Stimulated activated CD4-positive, alpha-beta T cell treated with anti-CD3 and anti-CD28 coated beads, Interleukin-2, amount 100 ng/mL, for 24 hours (primary cell): Measurements from ENCODE around the gene CAMTA1.

Experiments used
- DNase-seq, 2 donors: peaks; one replicate each; pipeline ENCODE4 v3.0.0-alpha.2; 2020

Gene CAMTA1

DNA sequence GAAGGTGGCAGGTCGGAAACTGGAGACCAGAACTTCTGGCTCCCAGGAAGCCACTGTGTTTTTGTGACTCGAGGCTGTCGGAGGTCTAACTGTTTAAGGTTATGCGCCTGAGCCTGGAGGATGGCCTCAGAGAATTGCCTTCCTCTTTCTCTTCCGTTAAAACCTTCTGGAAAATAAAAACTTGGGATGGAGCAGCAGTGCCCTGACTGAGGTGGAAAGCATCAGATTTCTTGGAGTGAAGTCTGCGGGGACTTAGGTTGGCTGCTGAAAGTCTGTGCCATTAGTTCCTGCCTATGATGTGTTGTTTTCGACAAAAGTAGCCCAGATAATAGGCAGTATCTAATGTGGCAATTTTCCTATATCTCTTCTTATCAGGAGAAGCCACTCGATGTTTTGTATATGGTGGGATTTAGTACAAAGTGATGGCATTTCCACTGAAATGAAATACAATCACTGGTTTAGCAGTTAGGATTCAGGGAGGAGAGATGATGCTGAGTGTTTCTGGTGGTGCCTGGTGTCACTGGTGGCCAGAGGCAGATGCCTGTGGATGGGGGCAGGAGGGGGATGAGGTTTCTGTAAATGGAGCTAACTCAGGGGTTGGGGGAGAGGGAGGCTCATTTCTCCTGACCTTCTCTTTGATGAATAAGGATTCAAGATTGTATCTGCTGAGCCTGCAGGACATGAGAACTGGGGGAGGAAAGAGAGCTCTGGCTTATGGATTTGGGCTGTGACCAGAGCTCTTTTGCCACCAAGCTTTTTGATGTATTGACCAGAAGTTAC, 150.8 kb downstream of the CAMTA1 start:
- DNase-seq, result no peak

DNA sequence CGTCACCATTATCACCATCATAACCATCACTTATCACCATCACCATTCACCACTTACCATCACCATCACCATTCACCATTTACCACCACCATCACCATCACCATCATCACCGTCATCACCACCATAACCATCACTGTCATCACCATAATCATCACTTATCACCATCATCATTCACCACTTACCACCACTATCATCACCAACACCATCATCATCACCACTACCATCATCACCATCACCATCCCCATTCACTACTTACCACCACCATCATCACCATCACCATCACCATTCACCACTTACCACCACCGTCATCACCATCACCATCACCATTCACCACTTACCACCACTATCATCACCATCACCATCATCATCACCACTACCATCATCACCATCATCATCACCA, 151.8 kb downstream of the CAMTA1 start:
- DNase-seq, result no peak

DNA sequence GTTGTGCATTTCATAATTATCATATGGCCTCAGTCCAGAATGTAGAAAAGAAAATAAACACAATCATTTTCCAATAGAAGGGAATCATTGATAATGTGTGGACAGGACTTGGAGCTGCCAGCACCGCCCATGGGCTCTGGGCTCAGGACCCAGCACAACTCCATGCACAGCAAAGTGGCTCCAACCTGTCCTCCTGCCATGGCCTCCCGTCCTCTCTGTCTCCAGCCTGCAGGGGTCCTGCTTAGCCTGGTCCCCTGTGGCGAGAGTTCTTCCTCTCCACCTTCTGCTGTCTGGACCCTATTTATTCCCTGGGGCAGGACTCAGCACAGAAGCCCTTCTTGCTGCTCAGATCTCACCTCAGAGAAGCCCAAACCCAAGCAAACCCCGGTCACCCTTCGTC, 154.1 kb downstream of the CAMTA1 start:
- no peak for DNase-seq

DNA sequence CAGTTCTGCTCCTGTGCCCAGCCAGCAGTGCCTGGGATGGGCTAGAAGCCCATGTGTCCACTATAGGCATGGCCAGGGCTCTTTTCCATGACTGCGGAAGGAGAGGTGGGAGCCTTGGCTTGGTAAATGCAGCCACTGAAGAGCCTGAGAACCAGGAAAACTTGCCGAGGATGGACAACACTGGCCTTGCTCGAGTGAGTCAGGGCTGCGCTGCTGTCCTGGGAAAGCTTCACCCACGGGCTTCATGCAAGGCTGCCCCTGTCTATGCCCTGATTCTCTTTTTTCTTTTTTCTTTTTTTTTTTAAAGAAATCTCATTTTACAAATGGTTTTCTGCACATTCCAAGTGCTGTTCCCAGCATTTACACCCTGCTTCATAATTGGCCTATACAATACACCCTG, 156.5 kb downstream of the CAMTA1 start:
- no peak for DNase-seq

DNA sequence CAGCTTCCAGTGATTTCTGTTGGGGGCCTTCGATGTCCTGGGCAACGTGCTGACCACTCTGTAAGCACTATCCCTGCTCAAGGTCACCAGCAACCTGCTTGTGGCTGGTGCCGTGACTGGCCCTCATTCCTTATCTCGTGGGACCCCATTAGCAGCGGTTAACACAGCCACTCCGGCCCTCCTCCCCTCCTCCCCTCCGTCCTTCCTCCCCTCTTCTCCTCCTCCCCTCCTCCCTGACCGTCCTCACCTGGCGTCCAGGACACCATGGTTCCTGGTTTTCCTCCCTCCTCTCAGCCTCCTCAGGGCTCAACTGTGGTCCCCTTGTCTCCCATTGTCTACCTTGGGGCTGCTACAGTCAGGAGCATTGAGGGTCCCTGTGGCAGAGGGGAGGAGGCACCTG, 157.7 kb downstream of the CAMTA1 start:
- no peak for DNase-seq

DNA sequence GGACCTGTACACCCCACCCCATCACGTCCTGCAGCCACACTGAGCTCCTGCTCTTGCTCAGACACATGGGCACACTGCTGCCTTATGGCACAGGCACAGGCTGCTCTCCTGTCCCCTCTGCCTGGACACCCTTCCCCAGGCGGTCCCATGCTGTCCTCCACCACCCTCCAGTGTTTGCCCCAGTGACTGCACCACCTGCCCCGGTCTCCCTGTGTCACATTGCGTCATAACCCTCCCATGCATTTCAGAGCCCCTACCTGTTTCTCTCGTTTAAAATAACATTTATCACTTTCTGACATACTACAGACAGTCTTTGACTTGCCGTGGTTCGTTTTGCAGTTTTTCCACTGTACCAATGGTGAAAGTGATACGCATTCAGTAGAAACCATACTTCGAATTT, 159.2 kb downstream of the CAMTA1 start:
- DNase-seq, result no peak

DNA sequence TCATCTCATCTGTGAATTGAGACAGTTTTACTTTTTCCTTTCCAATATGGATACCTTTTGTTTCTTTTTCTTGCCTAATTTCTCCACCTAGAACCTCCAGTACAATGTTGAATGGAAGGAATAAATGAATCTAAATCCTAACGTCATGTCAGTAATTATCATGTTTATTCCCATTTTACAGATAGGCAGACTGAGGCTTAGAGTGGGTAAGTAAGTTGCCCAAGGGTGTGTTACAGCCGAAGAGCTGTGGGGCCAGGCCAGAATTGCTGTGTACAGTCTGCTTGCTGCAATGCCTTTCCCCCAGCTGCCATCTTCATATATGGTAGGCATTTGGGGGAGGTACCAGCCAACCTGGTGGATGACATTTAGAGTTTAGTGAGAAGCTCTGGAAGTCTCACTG, 162.7 kb downstream of the CAMTA1 start:
- no peak for DNase-seq

DNA sequence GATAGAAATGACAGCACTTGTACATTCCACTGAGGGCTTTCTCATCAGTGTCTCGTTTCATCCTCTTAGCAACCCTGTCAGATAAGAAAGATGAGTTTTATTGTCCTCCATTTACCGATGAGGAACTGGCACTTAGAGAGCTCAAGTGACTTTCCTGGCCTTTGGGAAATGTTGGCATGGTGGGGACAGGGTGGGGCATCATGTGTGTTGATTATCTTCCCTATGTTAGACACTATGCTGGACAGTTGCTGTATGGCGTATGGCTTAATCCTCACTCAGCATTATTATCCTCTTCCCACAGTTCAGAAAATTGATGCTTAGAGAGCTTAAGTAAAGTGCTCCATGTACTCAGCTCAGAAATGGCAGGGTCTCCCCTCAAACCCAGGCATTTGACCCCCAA, 163.2 kb downstream of the CAMTA1 start:
- DNase-seq, result no peak

DNA sequence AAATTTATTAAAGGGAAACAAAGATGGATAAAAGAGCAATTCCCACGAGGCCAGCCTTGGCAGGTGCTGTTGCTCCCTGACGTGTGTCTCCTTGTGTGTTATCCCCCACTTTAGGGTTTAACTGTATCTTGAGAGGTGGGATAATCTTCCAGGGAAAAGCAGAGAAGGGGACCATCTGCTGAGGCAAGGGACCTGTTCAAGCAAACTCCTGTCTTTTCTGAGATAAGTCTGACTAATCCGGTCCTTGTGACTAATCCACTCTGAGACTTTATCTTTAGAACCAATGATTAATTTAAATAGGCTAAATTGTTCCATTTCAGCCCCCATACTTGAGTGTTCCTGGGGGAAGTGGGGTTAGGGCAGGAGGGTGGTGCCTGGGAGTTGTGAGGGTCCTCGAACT, 163.6 kb downstream of the CAMTA1 start:
- DNase-seq, result no peak

DNA sequence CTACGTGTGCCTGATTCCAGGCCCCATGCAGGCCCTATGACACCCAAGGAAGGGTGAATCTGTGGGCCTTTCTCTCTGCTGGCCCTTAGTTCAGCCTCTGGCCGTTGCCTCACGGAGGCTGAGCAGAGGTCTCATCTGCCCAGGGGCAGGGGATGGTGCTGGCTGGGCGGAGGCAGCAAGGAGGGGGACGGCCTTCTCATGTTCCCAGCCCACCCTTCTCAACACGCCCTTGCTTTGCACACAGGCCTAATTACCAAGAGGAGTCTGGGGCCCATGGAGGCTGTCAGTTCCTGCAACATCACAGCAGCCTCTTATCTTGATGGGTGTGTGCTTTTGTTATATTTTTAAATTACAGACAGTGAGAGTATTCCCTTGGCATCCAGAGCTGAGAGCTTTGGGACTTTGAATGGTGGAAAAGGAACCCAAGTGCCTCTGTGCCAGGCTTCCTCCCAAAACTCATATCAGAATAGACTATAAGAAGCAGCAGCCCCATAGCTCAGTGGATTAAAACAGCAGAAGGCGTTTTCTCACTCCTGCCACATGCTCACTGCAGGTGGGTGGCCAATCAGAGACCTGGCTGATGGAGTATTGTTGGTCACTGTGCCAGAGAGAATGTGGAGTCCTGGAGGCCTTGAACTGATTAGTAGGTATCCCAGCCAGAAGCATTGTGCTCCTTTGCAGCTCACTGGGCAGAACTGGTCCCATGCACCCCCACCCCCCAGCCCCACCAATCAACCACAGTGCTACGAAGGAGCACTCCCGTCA, 164.9 kb downstream of the CAMTA1 start:
- DNase-seq, result no peak

DNA sequence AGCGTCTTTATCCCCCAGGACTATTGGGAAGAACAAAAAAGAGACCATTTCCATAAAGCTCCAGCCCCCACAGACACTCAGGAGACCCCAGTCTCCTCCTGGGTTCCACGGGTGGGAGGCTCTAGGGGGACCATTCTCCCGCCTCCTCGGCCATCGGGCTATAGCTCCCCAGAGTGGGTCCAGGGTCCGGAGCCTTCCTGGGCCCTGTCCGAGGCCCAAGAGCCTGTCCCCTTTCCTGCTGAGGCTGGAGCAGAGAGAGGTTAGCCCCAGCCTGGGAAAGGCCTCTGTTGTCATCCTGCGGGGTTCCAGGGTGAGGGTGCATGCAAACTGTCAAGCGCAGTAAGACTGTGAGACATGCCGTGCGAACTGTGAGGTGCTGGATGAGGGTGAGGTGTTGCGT, 166.3 kb downstream of the CAMTA1 start:
- DNase-seq, result no peak

DNA sequence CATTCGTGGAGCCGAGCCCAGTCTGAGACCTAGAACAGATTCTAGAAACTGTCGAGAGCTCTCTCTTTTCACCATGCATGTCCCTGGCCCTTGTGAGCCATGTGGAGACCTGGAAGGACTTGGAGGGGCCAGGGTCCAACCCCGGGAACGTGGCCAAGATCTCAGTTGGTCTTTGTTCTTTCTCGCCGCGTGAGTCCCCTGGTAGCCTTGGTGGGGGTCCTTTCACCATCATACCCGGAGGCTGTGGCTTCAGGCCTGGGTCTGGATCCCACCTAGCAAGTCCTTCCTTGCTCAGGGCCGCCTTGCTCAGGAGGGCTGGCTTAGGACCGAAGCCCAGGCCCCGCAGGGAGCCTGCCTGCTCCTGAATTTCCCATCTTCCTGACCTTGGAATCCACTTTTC, 168.0 kb downstream of the CAMTA1 start:
- DNase-seq, result no peak

DNA sequence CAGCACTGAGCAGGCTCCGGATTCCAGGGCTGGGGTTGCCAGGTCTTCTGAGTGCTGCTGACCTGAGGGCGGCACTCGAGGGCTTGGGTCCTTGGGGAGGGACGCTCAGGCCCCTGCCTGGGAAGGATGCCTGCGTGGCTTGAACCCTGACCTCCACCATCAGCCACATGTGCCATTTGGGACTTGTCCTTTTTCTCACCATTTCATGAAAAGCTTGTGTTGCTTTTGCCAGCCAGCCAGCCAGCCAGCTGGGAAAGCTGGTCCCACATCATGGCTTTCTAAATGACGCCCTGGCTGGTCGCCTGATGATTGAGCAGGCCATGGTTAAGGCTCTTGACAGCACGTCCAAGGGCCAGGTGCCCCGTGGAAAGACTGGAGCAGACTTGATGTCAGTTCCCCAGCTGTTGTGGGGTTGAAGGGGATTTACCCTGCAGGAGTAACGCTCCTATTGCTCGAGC, 168.7 kb downstream of the CAMTA1 start:
- DNase-seq, result no peak

DNA sequence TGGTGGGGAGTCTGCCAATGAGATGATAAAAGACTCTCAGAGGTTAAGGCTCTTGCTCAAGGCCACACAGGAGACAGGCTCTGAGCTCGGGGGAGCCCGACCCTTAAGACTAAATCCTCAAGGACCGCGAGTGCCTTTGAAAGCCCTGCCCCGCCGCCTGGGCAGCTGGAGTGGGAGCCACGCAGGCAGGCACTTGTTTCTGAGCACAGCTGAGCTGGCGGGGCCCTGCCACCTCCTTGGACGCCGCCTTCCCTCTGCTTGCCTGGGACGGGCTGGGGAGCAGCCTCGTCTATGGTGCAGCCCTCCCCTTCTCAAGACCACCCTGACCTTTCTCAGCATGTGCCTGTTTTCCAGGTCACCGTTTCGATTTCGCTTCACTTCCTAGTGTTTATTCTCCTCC, 169.3 kb downstream of the CAMTA1 start:
- no peak for DNase-seq

DNA sequence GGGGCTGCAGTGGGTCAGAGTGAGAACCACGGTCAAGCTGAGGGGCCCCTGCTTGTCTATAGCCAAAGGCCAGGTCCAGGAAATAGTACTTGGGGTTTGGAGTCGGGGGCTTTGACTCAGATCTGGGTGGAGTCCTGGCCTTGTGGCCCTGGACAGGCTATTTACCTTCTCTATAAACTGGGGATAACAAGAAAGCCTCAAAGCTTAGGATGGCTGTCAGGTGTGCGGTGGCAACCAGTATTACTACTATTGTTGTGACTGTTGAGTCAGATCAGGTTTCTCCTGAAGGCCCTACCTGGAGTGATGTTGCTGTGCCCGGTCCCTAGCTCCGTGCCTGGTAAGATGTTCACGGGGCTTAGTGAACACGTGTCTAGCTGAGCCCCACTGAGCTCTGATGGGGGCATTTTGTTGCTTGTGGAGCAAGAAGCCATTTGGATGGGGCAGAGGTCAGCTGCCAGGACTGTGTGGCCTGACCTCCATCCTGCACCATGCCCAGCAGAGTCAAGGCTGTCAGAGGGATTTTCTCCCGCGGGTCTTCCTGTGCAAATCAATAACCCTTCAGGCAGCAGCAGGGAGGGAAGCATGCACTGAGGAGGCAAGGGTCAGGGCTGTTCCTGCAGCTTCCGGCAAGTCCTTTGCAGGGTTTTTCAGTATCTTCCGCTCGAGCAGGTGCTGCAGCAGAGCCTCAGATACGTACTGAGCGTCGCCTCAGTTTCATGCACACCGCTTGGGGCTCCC, 170.3 kb downstream of the CAMTA1 start:
- no peak for DNase-seq

DNA sequence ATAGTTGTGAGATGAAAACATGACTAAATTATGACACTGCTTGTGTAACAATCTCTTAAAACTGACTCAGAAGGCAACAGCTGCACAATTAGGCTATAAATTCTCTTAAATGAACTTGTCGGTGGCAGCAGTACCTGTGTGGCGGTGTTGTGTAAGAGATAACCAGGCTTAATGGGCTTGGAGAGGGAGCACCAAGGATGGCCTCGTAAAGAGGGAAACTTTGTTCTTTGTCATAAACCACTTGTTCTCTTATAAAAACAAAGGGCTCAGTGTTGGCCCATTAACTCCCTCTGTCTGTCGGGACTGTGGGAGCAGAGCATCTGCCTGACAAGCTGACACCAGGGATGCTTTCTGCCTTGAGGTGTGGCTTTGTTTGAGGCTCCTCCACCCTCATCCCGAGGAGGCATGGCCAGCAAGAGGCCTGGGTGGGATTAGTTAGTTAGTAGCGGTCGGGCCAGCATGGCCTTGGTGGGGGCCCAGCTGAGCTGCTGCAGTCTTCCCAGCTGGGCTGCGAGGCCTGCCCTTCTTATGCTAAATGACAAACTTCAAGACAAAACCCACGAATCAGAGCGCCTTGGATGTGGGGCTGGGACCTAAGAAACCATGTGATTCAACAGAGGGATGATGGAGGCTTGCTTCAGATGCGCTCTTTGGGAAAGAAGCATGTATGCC, 171.4 kb downstream of the CAMTA1 start:
- no peak for DNase-seq

DNA sequence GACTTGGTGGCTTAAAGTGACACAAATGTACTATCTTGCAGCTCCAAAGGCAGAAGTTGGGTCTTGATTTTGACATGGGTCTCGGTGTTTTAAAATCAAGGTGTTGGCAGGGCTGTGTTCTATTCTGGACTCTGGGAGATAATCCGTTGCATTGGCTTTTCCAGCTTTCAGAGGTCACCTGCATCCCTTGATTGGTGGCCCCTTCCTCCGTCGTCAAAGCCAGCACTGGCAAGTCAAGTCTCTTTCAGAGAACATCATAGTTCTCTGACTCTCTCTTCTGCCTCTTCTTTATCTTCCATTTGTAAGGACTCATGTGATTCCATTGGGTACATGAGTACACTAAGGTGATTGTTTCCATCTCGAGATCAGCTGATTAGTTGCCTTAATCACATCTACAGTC, 172.1 kb downstream of the CAMTA1 start:
- DNase-seq, result no peak

DNA sequence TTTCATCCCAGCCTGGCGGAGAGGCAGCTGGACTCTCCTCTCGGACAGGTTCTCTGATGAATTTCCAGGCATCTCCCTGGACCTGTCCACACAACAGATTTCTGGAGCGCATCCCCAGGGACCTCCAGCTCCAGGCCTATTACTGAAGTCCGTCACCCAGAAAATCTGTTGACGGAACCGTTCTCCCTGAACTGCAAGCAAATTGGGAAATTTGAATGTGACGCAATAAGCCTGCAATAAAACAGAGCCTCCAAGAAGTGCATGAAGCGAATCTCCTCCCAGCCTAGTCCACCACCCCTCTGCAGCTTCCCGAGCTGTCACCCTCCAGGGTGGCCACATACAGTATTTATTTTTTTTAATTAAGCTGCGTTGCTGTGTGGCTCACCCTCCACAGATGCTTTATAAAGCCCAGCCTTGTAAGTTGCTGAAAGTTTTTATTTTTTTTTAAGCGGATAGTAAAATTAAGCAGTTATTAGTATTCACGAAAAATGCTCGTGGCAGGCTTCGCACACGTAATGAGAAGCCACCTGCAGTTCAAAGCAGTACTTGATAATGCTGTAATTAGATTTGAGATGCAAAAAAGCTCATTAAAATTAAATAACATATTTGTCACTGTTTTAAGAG, 173.3 kb downstream of the CAMTA1 start:
- no peak for DNase-seq

DNA sequence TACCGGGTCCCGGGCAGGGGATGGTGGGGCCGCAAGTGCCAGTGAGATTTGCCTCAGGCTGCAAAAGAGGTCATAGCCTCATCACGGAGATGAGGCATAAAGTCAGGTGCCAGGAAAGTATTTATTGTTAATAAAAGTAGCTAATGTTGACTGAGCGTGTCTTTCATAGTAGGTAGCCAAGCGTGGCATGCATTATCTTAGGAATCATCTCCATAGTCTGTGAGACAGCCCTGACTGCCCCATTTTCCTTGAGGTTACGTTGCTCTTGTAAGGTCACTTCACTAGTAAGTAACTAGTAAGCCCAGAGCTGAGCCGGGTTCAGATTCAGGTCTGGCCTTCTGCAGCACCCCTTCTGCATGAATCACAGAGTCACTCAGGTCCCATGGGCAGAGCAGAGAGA, 174.2 kb downstream of the CAMTA1 start:
- DNase-seq, result no peak

DNA sequence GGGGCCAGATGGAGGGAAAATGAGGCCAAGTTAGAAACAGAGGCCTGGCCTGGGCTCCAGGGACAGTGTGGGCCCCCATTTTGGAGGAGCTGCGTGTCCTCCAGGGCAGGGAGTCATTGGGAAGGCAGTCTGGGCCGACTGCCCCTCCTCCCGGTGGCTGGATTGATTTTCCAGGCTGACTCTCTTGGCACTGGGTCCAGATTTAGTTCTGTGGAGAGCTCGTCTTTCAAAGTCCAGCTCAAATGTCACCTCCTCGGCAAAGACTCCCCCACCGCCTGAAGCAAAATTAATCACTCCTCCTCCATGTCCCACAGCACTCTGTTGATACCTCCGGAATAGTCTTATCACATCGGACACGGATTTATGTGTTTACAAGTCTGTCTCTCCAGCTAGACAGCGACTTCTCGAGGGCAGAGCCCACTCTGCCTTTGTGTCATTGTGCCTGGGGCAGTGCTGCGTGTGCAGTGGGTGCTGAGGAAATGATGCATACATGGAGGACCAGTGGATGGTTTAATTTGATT, 175.1 kb downstream of the CAMTA1 start:
- no peak for DNase-seq

DNA sequence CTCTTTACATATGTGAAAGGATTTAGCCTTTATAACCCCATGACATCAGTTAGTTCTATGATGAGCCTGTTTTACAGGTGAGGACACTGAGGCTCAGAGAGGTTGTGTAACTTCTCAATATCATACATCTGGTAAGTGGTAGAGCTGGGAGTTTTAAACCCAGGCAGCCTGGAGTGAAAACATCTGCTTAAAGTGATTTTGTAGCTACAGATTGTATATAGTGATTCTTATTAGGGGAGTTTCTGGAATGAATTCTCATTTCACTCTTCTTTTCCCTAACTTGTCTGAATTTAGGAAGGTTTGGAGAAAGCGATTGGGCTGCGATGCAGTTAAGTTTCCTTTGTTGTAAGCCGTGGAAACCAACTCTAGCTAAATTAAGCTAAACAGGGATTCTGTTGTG, 175.6 kb downstream of the CAMTA1 start:
- DNase-seq, result no peak

DNA sequence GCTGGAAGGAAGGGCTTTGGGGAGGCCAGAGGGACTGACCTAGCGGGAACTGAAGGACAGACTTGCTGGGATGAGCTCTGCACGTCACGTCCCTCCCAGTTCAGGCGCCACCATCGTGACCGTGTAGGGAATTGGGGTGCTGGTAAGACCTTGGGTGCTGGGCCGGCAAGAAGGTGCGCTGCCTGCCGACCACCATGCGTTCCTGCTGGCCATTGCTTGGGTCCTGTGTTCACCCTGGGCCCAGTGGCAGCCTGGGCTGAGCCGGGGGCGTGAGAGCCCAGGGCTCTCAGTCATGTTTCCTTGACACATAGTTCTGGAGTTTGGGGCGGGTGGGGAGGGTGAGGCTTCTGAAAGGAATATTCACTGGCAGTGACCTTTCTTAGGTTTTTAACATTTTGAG, 176.0 kb downstream of the CAMTA1 start:
- no peak for DNase-seq
